ENCODE measurements around the gene ITGA11.

GRCh38 chr15:68439506-68439905 is 7.5 kb upstream of the ITGA11 start:
- TF ChIP-seq GATA2 (IDR thresholded peaks at IDR 0.05; ENCODE audit: low read depth, low read length): no peak
- TF ChIP-seq GATA3 (IDR thresholded peaks at IDR 0.05; ENCODE audit: low read depth, low read length): no peak

Data from SH-SY5Y (cell line).